Ramos (cell line): ENCODE results near the gene SERTM2.
"Not testable (repeated sequence)": the region's sequence is repeated elsewhere in the genome, so short reads cannot be mapped to it uniquely, and the experiment has no call there.

Source experiments
- in situ Hi-C: fragments of 300-500 bp; cut with MboI; formaldehyde crosslinking; loops from one replicate; pipeline ENCODE4 v1.14.3; 2022; ENCODE audit warnings: low sequenced_read_pairs; ENCODE audit not compliant: unreplicated experiment

Gene SERTM2

DNA sequence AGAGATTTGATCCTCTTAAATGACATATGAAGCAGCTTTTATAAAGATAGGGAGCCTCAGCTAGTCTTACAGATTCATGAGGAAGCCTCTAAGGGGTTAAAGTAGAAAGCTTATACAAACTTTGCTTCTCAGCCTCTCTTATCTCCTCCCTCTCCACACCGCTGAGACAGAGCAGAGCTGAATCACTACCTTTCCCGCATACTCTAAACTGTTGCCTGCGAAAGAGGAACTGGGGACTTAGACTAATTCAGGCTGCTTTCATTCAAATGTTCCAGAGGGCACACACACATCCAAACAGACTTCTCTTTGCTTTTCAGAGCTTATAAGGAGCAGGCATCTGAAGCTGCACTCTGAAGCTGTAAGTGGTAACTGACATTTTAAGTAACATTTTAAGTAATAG, at the start of gene SERTM2:
Gene SERTM2, plus strand, starts transcription at position 169 of the 400 bp plus-strand sequence. CDS start 7,213 bp downstream, outside the sequence.
- in situ Hi-C loops, result no loop called here

DNA sequence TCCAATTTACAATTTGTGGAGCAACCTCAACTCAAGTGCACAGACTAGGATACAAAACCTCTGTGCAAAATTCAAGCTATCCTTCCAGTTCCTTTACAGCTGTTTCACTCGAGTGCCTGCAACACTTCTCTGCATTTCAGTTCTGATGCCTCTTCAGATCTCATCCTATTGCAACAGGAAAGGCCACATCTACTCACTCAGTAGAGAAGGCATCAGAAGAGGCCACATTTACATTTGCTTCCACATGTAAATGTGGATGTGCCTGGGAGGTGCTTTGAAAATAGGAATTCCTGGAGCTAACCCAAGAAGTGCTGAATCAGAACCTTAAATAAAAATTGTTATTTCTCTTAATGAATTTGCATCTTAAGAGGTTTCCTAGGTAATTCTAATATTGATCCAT, 45.8 kb upstream of the SERTM2 start:
- in situ Hi-C loops, result no loop called here

DNA sequence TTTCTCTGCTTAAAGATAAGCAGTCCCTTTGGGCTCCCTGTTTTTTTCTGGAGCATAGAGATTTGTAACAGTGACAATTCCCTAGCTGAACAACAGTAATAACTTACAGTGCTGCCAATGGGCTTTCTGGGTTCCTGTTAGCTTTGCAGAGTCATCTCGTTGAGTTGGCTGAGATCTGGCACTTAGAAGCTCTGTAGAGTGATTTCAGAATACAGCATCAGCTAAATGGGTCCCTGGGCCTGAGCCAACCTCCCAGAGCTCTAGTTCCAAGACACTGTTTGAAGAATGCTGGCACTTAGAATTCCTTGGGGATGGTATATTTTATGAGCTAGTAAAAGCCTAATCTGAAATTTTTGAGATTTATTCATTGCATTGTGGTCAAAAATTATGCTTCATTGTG, 43.5 kb upstream of the SERTM2 start:
- in situ Hi-C loops, result no loop called here

DNA sequence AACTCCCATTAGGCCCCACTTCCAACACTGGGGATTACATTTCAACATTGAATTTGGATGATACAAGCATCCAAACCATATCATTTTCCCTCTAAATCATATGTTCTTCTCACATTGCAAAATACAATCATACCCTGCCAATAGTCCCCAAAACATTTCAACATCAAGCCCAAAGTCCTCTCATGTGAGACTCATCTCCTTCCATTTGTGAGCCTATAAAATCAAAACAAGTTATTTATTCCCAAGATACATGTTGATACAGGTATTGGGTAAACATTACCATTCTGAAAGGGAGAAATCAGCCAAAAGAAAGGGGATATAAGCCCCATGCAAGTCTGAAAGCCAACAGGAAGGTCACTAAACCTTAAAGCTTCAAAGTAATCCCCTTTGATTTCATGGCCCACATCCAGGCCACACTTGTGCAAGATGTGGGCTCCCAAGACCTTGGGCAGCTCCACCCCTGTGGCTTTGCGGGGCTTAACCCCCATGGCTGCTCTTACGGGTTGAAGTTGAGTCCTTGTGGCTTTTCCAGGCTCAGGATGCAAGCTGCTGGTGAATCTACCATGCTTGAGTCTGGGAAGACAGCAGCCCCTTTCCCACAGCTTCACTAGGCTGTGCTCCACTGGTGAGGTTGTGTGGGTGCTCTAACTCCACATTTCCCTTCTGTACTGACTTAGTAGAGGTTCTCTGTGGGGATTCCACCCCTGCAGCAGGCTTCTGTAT, 40.6 kb upstream of the SERTM2 start:
- in situ Hi-C loops, result no loop called here

DNA sequence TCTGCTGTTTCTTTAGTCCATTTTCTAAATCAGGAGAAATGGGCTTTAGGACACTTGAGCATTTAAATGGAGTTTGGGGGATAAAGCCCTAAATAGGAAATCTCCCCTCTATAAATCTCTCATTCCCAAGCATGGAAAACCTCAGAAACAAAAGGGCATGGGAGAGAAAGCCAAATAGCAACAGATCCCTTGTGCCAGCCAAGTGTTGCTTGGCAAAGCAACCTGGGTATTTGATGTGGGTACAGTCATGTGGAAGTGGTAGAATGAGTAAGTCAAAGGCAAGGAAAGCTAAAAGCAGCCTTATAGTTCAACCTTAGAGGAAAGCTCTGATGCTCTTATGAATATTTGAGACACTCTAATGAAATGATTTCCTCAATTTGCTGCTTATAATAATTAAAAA, 29.5 kb upstream of the SERTM2 start:
- in situ Hi-C loops, result no loop called here

DNA sequence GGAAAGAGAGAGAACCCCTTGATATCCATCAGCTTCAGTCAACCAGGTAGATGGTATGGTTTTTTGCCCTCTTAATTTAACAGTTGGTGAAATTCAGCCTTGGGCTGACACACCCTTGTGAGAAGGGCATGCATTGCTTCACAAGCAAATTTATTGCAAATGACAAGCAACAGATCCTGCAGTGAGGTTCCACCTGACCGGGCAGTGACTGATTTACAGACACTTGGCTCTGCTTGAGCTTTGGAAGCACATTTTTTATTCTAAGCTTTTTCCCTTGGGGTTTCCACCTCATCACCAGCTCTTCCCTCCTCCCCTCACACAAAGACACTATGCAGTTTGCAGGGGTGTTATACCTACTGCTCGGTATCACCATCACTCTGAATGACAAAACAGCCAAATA, 28.3 kb upstream of the SERTM2 start:
- in situ Hi-C loops, result no loop called here

DNA sequence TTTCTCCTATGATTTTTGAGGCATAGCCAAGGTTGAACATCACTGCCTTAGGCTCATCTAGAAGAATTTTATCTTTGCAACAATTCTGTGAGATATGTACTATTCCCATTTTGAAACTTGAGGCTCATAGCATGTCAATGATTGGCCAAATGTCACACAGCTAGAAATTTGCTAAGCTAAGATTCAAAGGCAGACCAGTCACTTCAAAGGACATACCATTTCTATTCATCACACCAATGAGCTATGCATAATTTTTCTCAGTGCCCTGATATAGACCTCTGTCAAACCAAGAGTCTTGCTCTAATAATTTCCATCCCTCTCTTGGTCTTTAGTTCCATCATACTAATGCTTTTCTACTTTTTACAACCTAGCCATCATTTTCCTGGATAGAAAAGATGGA, 27.6 kb upstream of the SERTM2 start:
- in situ Hi-C loops, result no loop called here

DNA sequence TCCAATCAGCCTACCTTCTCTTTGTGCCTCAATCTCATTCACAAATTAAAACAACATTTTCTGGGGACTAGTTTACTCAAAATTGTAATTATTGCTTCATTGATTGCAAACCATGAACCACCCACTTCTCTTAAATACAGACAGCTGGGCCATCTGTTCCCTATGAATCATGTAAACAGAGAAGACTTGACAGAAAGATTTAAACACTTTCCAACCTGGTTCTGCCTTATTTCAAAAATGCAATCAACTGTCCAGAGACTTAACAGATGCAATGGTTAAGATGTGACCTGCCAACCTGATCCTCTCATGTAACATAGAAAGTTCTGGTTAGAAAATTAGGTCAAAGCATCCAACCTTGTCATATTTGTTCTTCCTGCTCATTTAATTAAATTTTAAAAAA, 20.8 kb upstream of the SERTM2 start:
- in situ Hi-C loops, result no loop called here

DNA sequence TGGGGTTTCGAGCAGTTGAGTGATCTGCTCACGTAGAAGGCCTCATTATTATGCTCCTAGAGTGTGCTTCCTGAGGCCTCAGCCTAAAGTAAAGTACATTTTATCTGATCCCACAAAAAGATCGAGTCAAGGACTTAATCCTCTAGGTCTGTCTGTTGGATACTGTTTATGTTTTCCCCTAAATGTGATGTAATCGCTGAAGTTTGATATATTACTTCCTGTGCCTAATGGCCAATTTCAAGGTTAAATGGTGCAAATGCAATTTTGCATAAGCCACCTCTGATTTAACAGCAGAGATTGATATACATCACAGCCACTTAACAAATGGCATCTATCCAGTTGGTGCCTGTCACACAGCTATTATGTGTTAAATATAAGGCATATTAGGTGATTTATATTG, 19.4 kb upstream of the SERTM2 start:
- in situ Hi-C loops, result no loop called here

DNA sequence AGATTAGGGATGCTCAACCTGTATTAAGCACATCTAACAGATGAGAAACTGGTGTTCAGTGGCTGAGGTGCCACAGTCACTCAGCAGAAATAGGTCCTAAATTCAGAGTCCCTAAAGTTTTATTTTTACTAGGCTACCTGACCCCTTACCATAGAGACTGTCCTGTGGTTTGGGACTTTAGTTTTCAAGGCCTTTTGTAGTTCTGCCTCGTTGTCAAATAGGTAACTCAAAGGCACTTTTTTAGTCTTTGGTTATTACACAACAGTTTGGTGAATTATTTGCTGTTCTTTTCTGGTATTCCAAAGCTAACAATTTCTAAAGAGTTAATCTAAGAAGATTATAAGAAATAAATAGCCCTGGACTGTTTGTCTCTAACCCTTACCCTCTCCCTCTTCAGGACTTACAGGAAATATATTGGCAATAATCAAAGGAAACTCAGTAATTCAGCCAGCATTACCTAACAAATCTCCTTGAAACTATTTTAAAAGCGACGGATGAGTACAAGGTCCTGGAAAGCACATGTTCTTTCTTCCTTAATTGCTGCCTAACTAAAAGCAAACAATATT, 12.8 kb upstream of the SERTM2 start:
- in situ Hi-C loops, result no loop called here

DNA sequence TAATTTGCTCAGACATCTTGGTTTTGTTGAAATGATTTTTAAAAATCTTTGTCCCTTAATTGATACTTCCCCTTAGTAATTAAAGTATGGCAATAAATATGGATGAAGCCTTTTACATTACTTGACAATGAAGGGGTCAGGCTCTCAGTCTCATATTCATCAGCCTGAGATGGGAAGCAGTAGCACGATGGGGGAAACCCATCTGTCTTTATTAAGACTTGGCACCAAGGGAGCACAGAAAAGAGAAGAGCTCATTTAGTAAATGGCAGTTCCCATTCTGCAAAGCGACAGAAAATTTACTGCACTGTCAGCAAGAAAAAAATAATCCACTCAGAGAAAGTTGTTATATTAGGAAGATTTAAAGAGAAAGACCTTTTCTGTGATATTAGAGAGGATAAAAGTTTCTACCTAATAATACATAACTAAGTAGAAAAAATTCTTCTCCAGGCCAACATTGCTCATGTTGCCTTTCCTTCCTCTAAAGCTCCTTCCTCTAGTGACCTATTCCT, 7.9 kb upstream of the SERTM2 start:
- in situ Hi-C loops, result no loop called here

DNA sequence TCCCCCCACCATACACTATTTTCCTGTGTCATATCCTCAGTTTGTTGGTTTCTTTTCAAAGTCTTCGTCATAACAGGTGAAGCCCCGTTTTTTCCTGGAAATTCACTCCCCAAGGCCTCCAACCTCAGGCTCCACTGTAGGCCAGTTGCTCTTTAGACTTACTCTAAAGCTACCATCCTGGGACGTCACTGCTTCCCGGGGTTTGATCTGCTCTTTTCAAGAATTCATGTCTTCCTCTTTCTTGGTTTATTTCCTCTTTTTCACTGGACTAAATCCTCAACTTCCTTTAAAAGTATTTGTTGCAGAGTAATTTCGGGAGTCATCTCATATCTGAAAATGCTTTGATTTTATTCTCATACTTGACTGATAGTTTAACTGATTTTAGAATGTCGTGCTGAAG, 6.5 kb upstream of the SERTM2 start:
- in situ Hi-C loops, result no loop called here

DNA sequence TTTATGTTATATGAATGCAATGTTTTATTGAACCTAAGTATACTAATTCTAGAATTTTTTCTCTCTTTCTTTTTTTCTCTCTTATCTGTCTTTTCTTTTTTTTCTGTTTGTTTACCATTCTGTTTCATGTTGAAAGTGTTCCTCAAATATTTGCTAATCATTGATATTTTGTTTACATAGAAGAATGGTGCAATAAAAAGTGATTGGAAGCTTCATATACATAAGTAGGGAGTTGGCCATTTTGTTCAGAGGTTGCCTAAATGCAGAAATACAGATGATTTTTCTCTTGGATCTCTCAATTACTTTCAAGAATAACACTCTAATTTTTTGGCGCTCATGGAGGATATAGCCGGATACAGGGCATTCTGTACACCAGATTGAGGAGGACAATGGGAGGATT, 5.7 kb upstream of the SERTM2 start:
- in situ Hi-C loops, result no loop called here

DNA sequence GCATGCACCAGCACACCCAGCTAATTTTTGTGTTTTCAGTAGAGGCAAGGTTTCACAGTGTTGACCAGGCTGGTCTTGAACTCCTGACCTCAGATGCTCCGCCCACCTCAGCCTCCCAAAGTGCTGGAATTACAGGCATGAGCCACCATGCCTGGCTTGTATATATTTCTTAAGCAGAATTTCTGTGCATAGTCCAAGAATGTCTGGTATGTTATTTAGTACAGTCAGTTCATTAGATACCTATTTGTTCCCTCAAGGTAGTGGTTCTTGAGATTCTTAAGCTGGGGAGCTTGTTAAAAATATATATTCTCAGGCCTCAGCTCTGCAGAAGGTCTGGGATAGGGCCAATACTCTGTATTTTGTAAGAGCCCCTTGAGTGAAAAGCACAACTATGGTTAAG, 4.6 kb upstream of the SERTM2 start:
- in situ Hi-C loops, result no loop called here

DNA sequence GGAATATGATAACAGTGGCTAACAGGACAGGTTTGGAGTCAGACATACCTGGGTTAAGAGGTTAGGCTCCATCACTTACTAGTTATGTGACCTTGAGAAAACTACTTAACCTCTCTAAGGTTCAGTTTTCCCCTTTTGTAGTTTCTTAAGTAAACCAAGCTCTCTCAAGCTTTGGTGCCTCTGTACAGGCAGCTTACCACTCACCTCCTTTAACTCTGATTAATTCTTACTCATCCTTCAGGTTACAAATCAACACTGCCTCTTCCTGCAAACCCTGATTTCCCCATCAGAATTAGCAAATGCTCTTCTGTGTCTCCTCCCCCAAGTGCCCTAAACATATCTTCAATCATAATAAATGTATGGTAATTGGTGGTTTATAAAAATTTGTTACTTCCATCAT, 3.5 kb upstream of the SERTM2 start:
- in situ Hi-C loops, result no loop called here

DNA sequence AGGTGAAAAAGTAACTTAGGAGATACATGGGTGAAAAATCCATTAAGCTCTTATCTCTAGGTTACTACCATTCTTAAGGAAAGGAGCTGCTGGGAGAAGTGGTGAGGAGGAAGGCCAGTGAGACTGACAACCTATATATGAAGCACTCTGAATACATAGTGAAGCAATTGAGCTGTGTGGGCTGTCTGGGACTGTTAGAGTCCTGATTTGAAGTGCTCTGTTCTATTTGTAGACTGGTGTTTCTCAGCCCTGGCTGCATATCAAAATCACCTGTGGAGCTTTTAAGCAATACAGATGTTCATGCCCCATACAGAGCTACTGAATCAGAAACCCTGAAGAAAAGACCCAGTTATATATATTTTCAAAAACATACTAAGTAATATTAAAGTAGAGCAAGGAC, 3.9 kb downstream of the SERTM2 start:
- in situ Hi-C loops, result no loop called here

DNA sequence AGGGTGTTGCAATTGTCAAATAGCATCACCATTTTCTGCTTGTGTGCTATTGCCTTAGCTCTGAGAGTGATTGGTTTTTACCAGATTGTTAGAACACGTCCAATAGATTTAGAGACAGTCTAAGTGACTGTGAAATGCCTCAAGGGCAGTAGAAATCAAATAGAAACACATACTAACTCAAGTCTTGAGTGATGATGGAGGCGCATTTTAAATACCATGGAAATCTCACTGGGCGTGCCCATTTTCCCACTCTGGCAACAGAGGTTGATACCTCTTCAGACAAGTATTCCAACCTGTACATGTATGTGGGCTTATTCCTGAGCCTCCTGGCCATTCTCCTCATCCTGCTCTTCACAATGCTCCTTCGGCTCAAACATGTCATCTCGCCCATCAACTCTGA, 7.2 kb downstream of the SERTM2 start:
- in situ Hi-C loops, result no loop called here

DNA sequence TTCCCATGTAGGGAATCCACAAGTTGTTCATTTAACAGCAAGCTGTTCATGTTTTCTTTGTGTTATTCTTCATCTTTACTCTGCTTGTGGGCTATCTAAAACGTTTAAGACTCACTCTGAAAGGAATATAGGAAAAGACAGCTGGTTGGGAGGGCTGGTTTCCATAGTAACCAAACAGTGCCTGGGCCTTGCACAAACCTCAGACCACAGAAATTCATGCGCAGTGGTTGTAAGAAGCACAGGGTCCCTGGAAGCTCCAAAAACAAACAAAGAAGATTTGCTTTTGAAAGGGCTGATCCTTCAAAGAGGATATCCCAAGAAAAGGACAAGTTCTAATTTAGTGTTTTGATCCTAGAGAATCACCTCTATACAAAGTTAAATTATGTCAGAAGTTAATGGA, 7.8 kb downstream of the SERTM2 start:
- in situ Hi-C loops, result no loop called here

DNA sequence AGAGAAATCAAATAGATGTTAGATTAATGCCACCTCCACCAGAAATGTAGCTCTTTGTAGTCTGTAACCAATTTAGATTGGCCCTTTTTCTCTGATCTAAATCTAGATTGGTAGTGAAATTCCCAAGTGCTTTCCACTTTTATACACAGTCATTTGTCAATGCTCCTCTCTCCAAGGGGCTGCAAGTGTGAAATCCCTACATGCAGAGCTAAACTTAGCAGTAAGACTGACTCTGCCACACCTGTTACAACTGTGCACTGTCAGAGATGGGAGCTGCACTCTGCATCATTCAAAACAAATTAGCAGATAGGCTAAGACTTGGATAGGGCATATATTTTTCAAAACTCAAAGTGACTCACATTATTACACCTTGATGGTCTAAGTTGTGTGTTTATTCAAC, 9.1 kb downstream of the SERTM2 start:
- in situ Hi-C loops, result no loop called here

DNA sequence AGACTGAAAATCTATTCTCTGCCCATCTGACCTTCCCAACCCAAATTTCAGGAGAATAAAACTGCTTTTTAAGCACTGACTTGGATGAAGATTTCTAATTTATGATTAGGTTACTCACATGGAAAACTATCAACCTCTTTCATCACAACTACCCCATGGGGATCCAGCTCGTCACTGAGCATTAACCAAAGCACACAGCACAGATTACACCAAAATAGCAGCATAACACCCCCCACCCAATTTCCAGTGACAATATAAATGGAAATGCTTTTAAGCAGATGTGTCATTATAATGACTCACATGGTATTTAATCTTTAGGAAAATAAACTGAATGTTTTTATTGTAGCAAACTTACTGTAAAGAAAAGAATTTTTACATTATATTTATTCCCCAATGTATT, 9.7 kb downstream of the SERTM2 start:
- in situ Hi-C loops, result no loop called here

DNA sequence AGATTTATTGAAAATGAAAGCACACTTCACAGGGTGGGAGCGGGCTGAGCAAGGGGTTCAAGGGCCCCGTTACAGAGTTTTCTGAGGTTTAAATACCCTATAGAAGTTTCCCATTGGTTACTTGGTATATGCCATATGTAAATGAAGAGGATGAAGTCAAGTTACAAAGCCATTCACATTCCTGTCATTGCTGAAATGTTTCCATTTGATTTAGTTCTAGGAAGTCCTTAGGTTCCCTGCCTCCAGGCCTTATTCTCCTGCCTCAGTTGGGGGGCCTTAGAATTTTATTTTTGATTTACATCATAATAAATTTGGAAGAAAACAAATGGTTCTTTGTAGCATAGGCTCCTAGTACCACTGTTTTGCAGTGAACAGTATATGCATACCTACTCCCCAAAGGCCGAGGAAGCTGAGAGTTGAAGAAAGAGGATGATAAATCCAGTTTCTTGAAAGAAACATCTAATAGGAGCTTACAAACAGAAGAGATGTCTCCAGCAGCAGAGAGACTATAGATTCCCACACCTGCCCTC, 31.8 kb downstream of the SERTM2 start:
- in situ Hi-C loops, result no loop called here

DNA sequence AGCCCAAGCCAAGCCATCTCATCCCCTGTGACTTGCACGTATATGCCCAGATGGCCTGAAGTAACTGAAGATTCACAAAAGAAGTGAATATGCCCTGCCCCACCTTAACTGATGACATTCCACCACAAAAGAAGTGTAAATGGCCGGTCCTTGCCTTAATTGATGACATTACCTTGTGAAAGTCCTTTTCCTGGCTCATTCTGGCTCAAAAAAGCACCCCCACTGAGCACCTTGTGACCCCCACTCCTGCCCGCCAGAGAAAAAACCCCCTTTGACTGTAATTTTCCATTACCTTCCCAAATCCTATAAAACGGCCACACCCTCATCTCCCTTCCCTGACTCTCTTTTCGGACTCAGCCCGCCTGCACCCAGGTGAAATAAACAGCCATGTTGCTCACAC, 37.8 kb downstream of the SERTM2 start:
- in situ Hi-C loops, result not testable (repeated sequence)
